WTC11 (cell line): Measurements from ENCODE around the gene FEZF1. TPM values are rescaled to one million over a fixed set of nuclear protein-coding genes. Genes with fewer than 3 reads are reported as not detected.

Experiments used
- ATAC-seq: fragments of 200-7000 bp; cut with Tn5 transposase; 2 replicates; pipeline ENCODE4 v1.10.0; 2021; ENCODE audit warnings: mild to moderate bottlenecking, moderate library complexity
- Bru-seq: library from RNA; stranded (reverse); fragments of 400-500 nt; gene quantifications from one replicate; lab custom pipeline; 2021; lab: Mats Ljungman, UMichigan
- CTCF ChIA-PET: fragments of 300-600 bp; sonication (Branson Sonifier 250); formaldehyde crosslinking; loops from one replicate; lab custom pipeline; 2021; ENCODE audit warnings: antibody characterized with exemption; lab: Charles Lee
- POLR2A ChIA-PET: fragments of 350-600 bp; sonication (Branson Sonifier 250); formaldehyde crosslinking; loops from one replicate; lab custom pipeline; 2021; ENCODE audit warnings: antibody characterized with exemption; lab: Charles Lee
- DNase-seq: peaks from one replicate; pipeline ENCODE4 v3.0.0; 2021; ENCODE audit warnings: low spot score
- H3K27ac Mint-ChIP-seq: 2 replicates; pipeline ENCODE4 v1.8.0; 2021; ENCODE audit warnings: mixed read lengths
- H3K27me3 Mint-ChIP-seq: 2 replicates; pipeline ENCODE4 v1.8.0; 2021; ENCODE audit warnings: low read depth, mild to moderate bottlenecking, moderate library complexity, mixed read lengths
- H3K36me3 Mint-ChIP-seq: 2 replicates; pipeline ENCODE4 v1.8.0; 2021; ENCODE audit warnings: mixed read lengths
- H3K4me1 Mint-ChIP-seq: 2 replicates; pipeline ENCODE4 v1.8.0; 2022; ENCODE audit warnings: mixed read lengths
- H3K4me3 Mint-ChIP-seq: 2 replicates; pipeline ENCODE4 v1.8.0; 2021; ENCODE audit warnings: mild to moderate bottlenecking, moderate library complexity, mixed read lengths
- H3K9me3 Mint-ChIP-seq: 2 replicates; pipeline ENCODE4 v1.8.0; 2021; ENCODE audit warnings: mixed read lengths
- ELF4 ChIP-seq: sonication (generic); formaldehyde crosslinking; IDR thresholded peaks from 2 replicates; pipeline ENCODE4 v1.8.1; 2022; ENCODE audit warnings: low read depth, mild to moderate bottlenecking, moderate library complexity, missing genetic modification reagents
- ETV6 ChIP-seq: sonication (generic); formaldehyde crosslinking; IDR thresholded peaks from 2 replicates; pipeline ENCODE4 v1.8.1; 2022; ENCODE audit warnings: mild to moderate bottlenecking, missing genetic modification reagents
- FOXK1 ChIP-seq: sonication (generic); formaldehyde crosslinking; IDR thresholded peaks from 2 replicates; pipeline ENCODE4 v1.8.0; 2022; ENCODE audit warnings: mild to moderate bottlenecking, moderate library complexity, missing genetic modification reagents
- FOXP1 ChIP-seq: sonication (generic); formaldehyde crosslinking; IDR thresholded peaks from 2 replicates; pipeline ENCODE4 v1.8.0; 2022; ENCODE audit warnings: missing genetic modification reagents, mild to moderate bottlenecking, moderate library complexity, borderline replicate concordance
- MYBL2 ChIP-seq: sonication (generic); formaldehyde crosslinking; IDR thresholded peaks from 2 replicates; pipeline ENCODE4 v1.8.1; 2023; ENCODE audit warnings: mild to moderate bottlenecking, moderate library complexity, missing genetic modification reagents
- NFATC4 ChIP-seq: fragments of 250-450 bp; sonication (Bioruptor Pico); IDR thresholded peaks from 2 replicates; pipeline ENCODE4 v1.9.0; 2021; ENCODE audit warnings: mild to moderate bottlenecking
- NFE2L1 ChIP-seq: sonication (generic); formaldehyde crosslinking; IDR thresholded peaks from 2 replicates; pipeline ENCODE4 v1.8.1; 2023; ENCODE audit warnings: missing genetic modification reagents
- TCF7 ChIP-seq: sonication (generic); formaldehyde crosslinking; IDR thresholded peaks from 2 replicates; pipeline ENCODE4 v1.8.0; 2022; ENCODE audit warnings: mild to moderate bottlenecking, low read depth, missing genetic modification reagents, moderate library complexity
- TEAD1 ChIP-seq: sonication (generic); formaldehyde crosslinking; IDR thresholded peaks from 2 replicates; pipeline ENCODE4 v1.8.0; 2022; ENCODE audit warnings: mild to moderate bottlenecking, missing genetic modification reagents
- ZNF138 ChIP-seq: sonication (generic); formaldehyde crosslinking; conservative IDR thresholded peaks from 2 replicates; pipeline ENCODE4 v1.8.1; 2022; ENCODE audit warnings: mild to moderate bottlenecking, moderate library complexity, missing genetic modification reagents
- ZNF263 ChIP-seq: sonication (generic); formaldehyde crosslinking; IDR thresholded peaks from 2 replicates; pipeline ENCODE4 v1.8.1; 2022; ENCODE audit warnings: low read depth, mild to moderate bottlenecking, moderate library complexity, missing genetic modification reagents
- ZNF396 ChIP-seq: fragments of 250-450 bp; sonication (Bioruptor Pico); IDR thresholded peaks from 2 replicates; pipeline ENCODE4 v1.8.0; 2021; ENCODE audit warnings: mild to moderate bottlenecking, moderate library complexity, borderline replicate concordance
- long read RNA-seq, 3 experiments: library from RNA in 1 of 3; library from capped mRNA in 1 of 3; library from polyadenylated mRNA in 1 of 3; unstranded in 2 of 3; stranded (forward) in 1 of 3; transcript quantifications; one replicate each; pipeline ENCODE4 v2.0.0, GENCODE V29; 2021
- total RNA-seq: library from RNA; stranded (reverse); gene quantifications from 3 replicates; pipeline ENCODE4 v1.2.3, GENCODE V29; 2021
- TF ChIP-seq, protein P1 (sequence below): sonication (generic); formaldehyde crosslinking; IDR thresholded peaks from 2 replicates; pipeline ENCODE4 v1.8.1; 2023; ENCODE audit warnings: mild to moderate bottlenecking, missing genetic modification reagents
- TF ChIP-seq, protein P2 (sequence below): sonication (generic); formaldehyde crosslinking; conservative IDR thresholded peaks from 2 replicates; pipeline ENCODE4 v1.8.1; 2023; ENCODE audit warnings: mild to moderate bottlenecking, low read depth, missing genetic modification reagents, moderate library complexity
- TF ChIP-seq, protein P3 (sequence below): sonication (generic); formaldehyde crosslinking; IDR thresholded peaks from 2 replicates; pipeline ENCODE4 v1.8.0; 2022; ENCODE audit warnings: missing genetic modification reagents
- TF ChIP-seq, protein P4 (sequence below): sonication (generic); formaldehyde crosslinking; IDR thresholded peaks from 2 replicates; pipeline ENCODE4 v1.8.0; 2022; ENCODE audit warnings: mild to moderate bottlenecking, missing genetic modification reagents
- TF ChIP-seq, protein P5 (sequence below): sonication (generic); formaldehyde crosslinking; IDR thresholded peaks from 2 replicates; pipeline ENCODE4 v1.8.0; 2022; ENCODE audit warnings: mild to moderate bottlenecking, missing genetic modification reagents
- TF ChIP-seq, protein P6 (sequence below): sonication (generic); formaldehyde crosslinking; IDR thresholded peaks from 2 replicates; pipeline ENCODE4 v1.8.0; 2023; ENCODE audit warnings: missing genetic modification reagents
- TF ChIP-seq, protein P7 (sequence below): sonication (generic); formaldehyde crosslinking; IDR thresholded peaks from 2 replicates; pipeline ENCODE4 v1.8.1; 2023; ENCODE audit warnings: mild to moderate bottlenecking, moderate library complexity, missing genetic modification reagents

The FEZF1 gene
- total RNA-seq (11.1 to 20.0 TPM (median 11.6 TPM) in 3 replicates), Bru-seq, nascent RNA (percentile 68 among the genes with signal in this experiment)
- long read RNA-seq, experiment 1, transcript FEZF1-203 (4 exons, 2,099 nt): major isoform, 18 of 46 reads
- long read RNA-seq, experiment 1, partial matches to known transcripts: 0 of 46 reads
- long read RNA-seq, experiment 1, other reads (novel, unspliced or antisense): 28 of 46 reads
- long read RNA-seq, experiment 2, partial matches to known transcripts: 1 of 11 reads
- long read RNA-seq, experiment 2, other reads (novel, unspliced or antisense): 10 of 11 reads
- long read RNA-seq, experiment 3, partial matches to known transcripts: 0 of 4 reads
- long read RNA-seq, experiment 3, other reads (novel, unspliced or antisense): 4 of 4 reads

DNA sequence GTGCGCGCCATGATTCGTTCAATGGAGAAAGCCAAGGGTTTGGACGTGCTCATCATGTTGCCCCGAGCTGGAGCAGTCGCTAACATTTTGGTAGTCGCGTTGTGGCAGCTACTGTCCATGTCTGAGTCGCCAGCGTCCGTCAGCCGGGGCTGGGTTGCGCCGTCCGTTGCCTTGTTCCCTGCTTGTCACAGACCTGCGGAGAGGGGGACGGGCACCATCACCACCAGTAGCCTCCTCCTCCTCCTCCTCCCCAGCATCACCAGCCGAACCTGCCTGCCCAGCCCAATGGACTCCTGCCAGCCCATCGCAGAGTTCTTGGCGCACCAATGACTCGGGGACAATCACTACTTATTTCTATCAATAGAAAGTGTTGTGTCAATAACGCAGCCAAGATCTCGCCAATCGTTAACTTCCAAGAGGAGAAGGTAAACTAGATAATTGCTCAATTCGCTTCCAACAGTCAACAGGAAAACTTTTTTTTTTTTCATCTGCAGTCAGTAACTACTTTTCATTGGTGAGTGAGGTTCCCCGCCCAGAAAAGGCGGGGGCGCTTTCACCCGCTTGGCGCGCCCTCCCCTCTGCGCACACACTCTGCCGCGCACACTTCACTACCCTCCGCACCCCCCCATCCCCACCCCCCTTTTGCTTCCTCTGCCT, at the start of gene FEZF1:
Gene FEZF1, minus strand, starts transcription at position 432 of the 657 bp plus-strand sequence. Its CDS starts 313 bp downstream, at position 119.
- ChIA-PET POLR2A (no interaction called here), CTCF (interaction anchor here (0.6 to 1.0 kb wide), 4 partner anchors 8 to 496 kb away, joined by 3 to 5 read pairs (median 4); no protein-coding TSS in a partner anchor)
- peak within 1 kb of the TSS; percentile 89 for H3K27ac Mint-ChIP-seq

DNA sequence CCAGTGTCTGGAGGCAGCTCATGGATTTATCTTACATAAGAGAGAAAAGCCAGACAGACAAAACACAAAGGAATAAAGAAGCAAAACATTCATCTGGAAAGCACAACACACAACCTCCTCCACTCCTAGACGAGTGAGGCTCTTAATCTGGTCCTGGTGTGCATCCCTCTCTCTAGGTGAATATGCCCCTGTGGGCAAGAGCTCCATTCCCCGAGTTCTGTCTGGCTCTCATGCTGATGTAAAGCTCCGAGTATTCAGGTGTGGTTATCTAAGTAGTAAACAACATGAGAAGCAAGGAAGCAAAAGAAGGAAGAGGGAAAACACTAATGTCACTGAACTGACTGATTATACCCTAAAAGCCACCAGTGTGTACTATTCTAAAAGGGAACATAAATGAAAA, 47.9 kb upstream of the FEZF1 start:
- H3K27me3 Mint-ChIP-seq: no peaks in the 10 kb centered on the region
- H3K4me1 Mint-ChIP-seq: peaks cover 33% of the 10 kb centered on the region
- ChIA-PET POLR2A (no interaction called here), CTCF (interaction anchor here (0.6 to 1.5 kb wide), 3 partner anchors 17 to 105 kb away, joined by 3 to 6 read pairs (median 3); no protein-coding TSS in a partner anchor)
- H3K36me3 Mint-ChIP-seq: no peaks in the 10 kb centered on the region
- H3K27ac Mint-ChIP-seq: peak overlapping the region; percentile 20; the same call in 1 of the 2 replicates
- no peak for DNase-seq
- peak; percentile 68 for ATAC-seq
- peaks cover under 1% of the 10 kb centered on the region; the same call in 1 of the 2 replicates for H3K9me3 Mint-ChIP-seq
- no peak overlapping the region for H3K4me3 Mint-ChIP-seq
- TF ChIP-seq, protein P1, sequence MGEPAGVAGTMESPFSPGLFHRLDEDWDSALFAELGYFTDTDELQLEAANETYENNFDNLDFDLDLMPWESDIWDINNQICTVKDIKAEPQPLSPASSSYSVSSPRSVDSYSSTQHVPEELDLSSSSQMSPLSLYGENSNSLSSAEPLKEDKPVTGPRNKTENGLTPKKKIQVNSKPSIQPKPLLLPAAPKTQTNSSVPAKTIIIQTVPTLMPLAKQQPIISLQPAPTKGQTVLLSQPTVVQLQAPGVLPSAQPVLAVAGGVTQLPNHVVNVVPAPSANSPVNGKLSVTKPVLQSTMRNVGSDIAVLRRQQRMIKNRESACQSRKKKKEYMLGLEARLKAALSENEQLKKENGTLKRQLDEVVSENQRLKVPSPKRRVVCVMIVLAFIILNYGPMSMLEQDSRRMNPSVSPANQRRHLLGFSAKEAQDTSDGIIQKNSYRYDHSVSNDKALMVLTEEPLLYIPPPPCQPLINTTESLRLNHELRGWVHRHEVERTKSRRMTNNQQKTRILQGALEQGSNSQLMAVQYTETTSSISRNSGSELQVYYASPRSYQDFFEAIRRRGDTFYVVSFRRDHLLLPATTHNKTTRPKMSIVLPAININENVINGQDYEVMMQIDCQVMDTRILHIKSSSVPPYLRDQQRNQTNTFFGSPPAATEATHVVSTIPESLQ: no peak
- TF ChIP-seq, protein P2, sequence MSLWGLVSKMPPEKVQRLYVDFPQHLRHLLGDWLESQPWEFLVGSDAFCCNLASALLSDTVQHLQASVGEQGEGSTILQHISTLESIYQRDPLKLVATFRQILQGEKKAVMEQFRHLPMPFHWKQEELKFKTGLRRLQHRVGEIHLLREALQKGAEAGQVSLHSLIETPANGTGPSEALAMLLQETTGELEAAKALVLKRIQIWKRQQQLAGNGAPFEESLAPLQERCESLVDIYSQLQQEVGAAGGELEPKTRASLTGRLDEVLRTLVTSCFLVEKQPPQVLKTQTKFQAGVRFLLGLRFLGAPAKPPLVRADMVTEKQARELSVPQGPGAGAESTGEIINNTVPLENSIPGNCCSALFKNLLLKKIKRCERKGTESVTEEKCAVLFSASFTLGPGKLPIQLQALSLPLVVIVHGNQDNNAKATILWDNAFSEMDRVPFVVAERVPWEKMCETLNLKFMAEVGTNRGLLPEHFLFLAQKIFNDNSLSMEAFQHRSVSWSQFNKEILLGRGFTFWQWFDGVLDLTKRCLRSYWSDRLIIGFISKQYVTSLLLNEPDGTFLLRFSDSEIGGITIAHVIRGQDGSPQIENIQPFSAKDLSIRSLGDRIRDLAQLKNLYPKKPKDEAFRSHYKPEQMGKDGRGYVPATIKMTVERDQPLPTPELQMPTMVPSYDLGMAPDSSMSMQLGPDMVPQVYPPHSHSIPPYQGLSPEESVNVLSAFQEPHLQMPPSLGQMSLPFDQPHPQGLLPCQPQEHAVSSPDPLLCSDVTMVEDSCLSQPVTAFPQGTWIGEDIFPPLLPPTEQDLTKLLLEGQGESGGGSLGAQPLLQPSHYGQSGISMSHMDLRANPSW (CRISPR knock-in tag): no peak
- TF ChIP-seq NFE2L1 (CRISPR knock-in tag) (no peak), ELF4 (no peak), ZNF138 (CRISPR knock-in tag) (no peak), TCF7 (CRISPR knock-in tag) (no peak), ZNF263 (no peak)
- TF ChIP-seq, protein P3, sequence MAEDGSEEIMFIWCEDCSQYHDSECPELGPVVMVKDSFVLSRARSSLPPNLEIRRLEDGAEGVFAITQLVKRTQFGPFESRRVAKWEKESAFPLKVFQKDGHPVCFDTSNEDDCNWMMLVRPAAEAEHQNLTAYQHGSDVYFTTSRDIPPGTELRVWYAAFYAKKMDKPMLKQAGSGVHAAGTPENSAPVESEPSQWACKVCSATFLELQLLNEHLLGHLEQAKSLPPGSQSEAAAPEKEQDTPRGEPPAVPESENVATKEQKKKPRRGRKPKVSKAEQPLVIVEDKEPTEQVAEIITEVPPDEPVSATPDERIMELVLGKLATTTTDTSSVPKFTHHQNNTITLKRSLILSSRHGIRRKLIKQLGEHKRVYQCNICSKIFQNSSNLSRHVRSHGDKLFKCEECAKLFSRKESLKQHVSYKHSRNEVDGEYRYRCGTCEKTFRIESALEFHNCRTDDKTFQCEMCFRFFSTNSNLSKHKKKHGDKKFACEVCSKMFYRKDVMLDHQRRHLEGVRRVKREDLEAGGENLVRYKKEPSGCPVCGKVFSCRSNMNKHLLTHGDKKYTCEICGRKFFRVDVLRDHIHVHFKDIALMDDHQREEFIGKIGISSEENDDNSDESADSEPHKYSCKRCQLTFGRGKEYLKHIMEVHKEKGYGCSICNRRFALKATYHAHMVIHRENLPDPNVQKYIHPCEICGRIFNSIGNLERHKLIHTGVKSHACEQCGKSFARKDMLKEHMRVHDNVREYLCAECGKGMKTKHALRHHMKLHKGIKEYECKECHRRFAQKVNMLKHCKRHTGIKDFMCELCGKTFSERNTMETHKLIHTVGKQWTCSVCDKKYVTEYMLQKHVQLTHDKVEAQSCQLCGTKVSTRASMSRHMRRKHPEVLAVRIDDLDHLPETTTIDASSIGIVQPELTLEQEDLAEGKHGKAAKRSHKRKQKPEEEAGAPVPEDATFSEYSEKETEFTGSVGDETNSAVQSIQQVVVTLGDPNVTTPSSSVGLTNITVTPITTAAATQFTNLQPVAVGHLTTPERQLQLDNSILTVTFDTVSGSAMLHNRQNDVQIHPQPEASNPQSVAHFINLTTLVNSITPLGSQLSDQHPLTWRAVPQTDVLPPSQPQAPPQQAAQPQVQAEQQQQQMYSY (CRISPR knock-in tag): no peak

More for the DNA sequence above, at the start of gene FEZF1:
- Mint-ChIP-seq H3K36me3 (no peaks in the 10 kb centered on the region), H3K9me3 (no peaks in the 10 kb centered on the region), H3K27me3 (peaks cover 96% of the 10 kb centered on the region), H3K4me3 (peak within 1 kb of the TSS; percentile 92), H3K4me1 (peaks cover 54% of the 10 kb centered on the region)
- TF ChIP-seq TEAD1 (CRISPR knock-in tag) (peak; percentile 19; the same call in 1 of the 2 replicates), FOXK1 (no peak), NFATC4 (no peak), ETV6 (CRISPR knock-in tag) (peak; percentile 89), FOXP1 (CRISPR knock-in tag) (0 out of 2 replicates have a peak, but pooled peaks have one; percentile 50), MYBL2 (CRISPR knock-in tag) (0 out of 2 replicates have a peak, but pooled peaks have one; percentile 33), ZNF396 (CRISPR knock-in tag) (no peak), ZNF263 (0 out of 2 replicates have a peak, but pooled peaks have one; percentile 49)
- TF ChIP-seq, protein P4, sequence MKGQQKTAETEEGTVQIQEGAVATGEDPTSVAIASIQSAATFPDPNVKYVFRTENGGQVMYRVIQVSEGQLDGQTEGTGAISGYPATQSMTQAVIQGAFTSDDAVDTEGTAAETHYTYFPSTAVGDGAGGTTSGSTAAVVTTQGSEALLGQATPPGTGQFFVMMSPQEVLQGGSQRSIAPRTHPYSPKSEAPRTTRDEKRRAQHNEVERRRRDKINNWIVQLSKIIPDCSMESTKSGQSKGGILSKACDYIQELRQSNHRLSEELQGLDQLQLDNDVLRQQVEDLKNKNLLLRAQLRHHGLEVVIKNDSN (CRISPR knock-in tag): 0 out of 2 replicates have a peak, but pooled peaks have one; percentile 4
- TF ChIP-seq, protein P5, sequence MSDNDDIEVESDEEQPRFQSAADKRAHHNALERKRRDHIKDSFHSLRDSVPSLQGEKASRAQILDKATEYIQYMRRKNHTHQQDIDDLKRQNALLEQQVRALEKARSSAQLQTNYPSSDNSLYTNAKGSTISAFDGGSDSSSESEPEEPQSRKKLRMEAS (CRISPR knock-in tag): 0 out of 2 replicates have a peak, but pooled peaks have one; percentile 5
- TF ChIP-seq, protein P6, sequence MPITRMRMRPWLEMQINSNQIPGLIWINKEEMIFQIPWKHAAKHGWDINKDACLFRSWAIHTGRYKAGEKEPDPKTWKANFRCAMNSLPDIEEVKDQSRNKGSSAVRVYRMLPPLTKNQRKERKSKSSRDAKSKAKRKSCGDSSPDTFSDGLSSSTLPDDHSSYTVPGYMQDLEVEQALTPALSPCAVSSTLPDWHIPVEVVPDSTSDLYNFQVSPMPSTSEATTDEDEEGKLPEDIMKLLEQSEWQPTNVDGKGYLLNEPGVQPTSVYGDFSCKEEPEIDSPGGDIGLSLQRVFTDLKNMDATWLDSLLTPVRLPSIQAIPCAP (CRISPR knock-in tag): peak; percentile 33; the same call in 1 of the 2 replicates
- TF ChIP-seq, protein P7, sequence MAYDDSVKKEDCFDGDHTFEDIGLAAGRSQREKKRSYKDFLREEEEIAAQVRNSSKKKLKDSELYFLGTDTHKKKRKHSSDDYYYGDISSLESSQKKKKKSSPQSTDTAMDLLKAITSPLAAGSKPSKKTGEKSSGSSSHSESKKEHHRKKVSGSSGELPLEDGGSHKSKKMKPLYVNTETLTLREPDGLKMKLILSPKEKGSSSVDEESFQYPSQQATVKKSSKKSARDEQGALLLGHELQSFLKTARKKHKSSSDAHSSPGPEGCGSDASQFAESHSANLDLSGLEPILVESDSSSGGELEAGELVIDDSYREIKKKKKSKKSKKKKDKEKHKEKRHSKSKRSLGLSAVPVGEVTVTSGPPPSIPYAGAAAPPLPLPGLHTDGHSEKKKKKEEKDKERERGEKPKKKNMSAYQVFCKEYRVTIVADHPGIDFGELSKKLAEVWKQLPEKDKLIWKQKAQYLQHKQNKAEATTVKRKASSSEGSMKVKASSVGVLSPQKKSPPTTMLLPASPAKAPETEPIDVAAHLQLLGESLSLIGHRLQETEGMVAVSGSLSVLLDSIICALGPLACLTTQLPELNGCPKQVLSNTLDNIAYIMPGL (CRISPR knock-in tag): 0 out of 2 replicates have a peak, but pooled peaks have one; percentile 54
- ATAC-seq (peak; percentile 27), DNase-seq (peak; percentile 63)
